Right lung (tissue), 10 donors: ENCODE measurements around the gene KIRREL3. TPM values are rescaled to one million over a fixed set of nuclear protein-coding genes. Genes with fewer than 3 reads are reported as not detected.

ENCODE experiments used
- DNase-seq, 2 donors: peaks; one replicate each; pipeline ENCODE4 v3.0.0-alpha.2; 2013
- long read RNA-seq, 8 donors: transcript quantifications; one replicate each; lab custom pipeline, GENCODE V29; 2026
- polyA plus RNA-seq, 5 donors: library from polyadenylated mRNA; unstranded; fragments of 120-200 nt; gene quantifications; one replicate each; pipeline versions ENCODE4 v1.2.1 to v1.2.3, GENCODE V29; 2013; ENCODE audit warnings: inconsistent platforms in 1 of 5, low replicate concordance in 1 of 5; ENCODE audit not compliant: insufficient read length in 5 of 5, insufficient read depth in 1 of 5

KIRREL3 gene
- polyA plus RNA-seq, result 1 to 10 TPM; 1.1 to 3.0 (median 2.1) TPM
- long read RNA-seq, donor 1, result 0 reads
- long read RNA-seq, donor 2, result 0 reads
- long read RNA-seq, donor 3, result 0 reads
- long read RNA-seq, donor 4, result 0 reads
- long read RNA-seq, donor 5, result 0 reads
- long read RNA-seq, donor 6, result 0 reads
- long read RNA-seq, donor 7, result 0 reads
- long read RNA-seq, donor 8, result 0 reads

DNA sequence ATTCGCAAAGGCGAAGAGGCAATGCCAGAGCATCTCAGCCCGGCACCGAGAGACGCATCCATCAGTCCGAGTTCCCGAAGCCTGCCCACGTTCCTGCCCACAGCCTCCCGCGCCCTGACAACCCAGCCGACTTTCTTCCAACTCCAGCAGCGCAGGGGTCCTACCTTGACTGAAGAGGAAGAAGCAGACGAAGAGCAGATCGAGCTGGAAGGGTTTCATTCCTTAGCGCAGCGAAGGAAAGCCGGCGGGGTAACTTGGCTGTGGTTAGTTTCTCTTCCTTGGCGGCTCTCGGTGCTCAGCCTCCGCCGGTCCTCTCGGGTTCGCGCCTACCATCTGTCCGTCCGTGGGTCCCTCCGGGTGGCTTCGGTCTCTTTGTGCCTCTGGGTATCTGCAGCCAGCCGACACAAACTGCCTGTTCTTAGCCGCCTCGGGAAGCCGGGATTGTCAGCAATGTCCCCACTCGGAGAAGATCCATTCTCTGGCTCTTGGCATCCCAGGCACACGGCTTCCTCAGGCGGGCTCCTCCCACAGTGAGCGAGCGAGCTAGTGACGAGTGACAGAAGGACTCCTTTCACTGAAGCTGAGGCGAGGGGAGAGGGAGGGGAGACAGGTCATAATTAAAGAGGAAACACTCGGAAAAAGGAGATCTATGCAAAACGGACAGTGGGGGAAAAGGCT is at the start of gene KIRREL3:
Gene KIRREL3, minus strand, starts transcription at position 480 of the 678 bp plus-strand sequence.
- no peak for DNase-seq

DNA sequence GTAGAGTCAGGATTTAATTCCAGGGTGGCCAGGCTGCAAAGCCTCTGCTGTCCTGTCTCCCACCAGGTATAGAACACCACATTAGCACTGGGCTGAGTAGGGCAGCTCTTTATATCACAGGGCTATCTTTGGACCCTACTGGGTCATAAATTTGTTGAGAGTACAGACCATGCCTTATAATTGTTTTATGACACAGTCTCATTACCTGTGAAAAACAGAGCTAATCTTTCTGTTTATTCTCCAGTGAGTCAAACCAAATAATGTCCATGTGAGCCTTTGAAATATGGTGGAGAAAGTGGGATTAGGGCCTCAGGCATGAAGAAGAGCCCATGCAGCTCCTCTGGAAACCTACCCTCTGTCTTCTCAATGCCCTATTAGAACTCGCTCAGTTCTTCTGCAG is 49.6 kb upstream of the KIRREL3 start:
- no peak for DNase-seq

DNA sequence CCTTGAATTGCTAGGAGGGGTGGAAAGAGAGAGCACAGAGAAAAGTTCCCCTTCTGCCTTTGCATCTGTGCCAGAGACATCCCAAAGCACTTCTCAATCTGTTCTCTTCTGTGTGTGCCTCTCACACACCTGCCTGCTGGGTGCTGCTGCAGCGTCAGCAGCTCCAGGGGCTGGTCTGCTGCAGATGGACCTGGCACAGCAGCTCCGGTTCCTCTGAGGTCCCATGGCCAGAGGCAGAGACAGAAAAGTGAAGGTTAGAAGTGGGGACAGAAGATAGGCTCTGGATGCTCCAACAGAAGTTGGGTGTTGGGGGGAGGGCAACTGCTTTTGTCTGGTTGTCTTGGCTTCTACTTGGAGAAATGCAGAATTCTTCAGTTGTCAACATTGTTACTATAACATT is 48.9 kb upstream of the KIRREL3 start:
- no peak for DNase-seq

DNA sequence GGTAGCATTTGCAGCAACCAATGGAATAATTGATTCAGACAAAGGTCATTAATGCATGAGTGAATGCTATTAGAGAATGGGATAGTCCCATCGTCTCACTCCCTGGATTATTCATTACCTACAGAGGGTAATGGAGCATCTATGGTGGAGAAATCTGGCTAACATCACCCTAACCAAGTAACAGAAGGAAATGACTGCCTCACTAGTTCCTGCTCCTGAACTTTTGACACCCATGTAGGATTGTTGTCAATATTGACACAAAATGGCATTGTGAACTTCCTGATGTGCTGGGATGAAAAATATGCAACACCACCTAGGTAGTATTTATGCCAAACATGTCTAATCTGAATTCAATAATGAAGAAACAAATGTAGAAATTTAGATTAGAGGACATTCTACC is 44.0 kb upstream of the KIRREL3 start:
- no peak for DNase-seq

DNA sequence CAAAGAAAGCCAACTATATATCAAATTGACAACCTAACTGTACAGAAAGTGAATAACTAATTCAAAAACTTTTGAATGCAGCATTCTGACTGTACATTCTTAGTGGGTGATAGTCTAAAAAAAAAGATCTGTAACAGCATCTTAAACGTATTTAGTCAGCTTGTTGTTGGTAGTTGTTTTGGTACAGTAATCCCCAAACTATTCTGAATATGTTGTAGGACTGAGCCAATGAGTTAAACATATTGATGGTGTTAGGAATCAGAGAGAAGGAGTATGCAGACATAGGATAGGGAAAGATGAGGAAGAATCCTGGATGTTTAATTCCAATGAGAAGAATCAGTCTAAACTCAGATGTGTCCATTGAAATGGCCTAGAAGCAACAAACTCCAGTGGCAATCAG is 41.9 kb upstream of the KIRREL3 start:
- DNase-seq, result no peak

DNA sequence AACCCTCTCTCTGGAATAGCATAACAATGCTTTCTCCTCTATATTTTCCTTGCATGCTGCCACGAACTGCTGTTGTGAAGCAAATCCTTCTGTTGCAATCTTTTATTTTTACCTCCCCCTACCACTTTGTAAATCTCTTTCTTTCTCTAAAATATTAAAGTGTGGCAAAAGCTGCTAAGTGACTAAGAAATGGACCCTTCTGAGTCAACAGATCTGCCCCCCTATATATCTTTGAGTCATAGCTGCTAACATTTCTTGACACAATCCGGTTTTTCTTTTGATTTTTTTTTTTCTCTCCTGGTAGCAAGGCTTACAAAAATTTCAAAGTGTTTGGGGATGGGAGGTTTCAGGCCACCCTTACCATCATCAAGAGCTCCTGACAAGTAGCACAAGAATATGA is 39.0 kb upstream of the KIRREL3 start:
- no peak for DNase-seq

DNA sequence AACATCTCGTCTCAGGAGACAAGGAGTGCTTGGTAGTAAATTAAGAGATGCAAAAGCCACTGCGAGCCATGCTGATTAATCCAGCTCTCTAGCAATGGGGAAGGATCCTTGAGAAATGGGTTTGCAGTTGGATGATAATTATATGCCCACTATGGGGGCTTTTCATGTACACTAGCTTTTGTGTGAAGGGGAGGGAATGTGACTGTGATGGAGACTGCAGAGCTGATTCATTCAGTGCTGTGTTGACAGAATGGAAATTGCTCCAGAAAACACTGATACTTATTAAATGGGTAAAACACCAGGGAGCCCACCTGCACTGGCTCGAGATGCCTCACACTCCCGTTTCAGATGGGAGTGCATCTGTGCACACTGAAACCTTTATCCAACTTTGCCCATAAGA is 37.0 kb upstream of the KIRREL3 start:
- DNase-seq, result no peak

DNA sequence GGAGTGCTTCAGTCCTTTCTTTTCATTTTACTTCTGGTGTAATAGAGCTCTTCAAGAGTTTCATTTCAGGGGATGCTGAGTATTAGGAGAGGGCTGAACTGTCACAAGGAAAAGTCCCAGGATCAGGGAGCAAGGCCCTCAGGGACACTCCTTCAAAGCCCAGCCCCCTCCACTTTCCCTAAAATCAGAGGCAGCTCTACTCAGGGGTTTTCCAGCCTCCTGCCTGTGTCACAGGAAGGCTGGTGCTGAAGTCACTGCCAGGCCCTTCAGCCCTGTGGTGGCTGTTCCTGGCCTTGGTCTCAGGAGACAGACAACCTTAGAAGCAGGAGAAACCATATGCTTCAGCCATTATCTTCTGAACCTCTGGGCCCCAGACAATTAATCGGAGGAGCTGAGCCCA is 36.4 kb upstream of the KIRREL3 start:
- DNase-seq, result peak in 1 of 2 donors; percentile 2

DNA sequence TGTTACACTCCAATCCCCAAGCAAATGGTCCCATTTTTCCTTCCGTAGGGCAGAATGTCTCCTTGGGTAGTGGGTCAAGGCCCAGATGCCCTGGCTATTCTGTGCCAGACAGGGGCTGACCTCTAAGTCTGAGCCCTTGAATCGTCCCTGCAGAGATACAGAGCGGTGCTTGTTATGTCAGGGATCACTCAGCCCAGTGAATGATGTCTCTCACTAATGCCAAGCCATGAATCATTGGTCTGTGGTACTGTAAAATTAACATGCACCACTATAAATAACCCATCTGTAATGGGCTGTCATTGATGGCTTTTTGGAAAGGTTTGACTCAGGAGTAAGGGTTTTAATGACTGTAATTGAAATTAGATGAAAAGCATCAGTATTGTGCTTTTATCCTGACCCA is 35.3 kb upstream of the KIRREL3 start:
- DNase-seq, result no peak

DNA sequence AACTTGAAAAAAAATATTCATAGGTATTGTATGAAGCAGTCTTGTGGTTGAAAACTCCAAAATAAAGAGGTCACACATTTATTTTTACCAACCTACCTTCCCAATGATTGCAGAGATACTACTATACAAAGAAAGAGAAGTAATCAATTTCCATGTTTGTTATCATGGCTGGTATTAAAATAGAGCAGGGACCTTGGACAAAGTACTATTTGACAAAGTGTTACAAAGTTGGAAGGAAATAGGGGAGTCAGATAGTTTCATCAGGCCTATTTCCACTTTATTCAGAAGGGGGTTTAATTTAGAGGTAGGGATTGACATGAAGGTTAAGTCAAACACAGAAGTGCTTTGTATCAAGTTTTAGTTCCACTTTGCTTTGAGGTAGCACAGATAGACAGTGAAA is 34.4 kb upstream of the KIRREL3 start:
- DNase-seq, result no peak

DNA sequence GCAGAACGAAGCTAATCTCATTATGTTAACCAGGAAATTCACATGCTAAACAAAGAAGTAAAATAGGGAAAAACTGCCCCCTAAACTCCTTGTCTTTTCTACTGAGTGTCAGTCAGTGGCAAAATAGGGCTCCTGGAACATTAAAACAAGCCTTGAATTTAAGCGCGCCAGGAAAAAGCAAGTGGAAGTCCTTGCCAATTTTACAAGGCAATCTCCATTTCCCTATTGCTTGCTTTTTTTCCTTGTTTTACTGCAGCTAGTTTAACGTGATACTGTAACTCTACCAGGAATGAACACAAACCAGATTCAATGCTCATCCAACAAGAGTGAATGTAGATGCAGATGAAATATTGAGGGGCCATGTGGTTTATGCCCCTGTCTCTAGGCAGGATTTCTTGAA is 28.1 kb upstream of the KIRREL3 start:
- DNase-seq, result no peak

DNA sequence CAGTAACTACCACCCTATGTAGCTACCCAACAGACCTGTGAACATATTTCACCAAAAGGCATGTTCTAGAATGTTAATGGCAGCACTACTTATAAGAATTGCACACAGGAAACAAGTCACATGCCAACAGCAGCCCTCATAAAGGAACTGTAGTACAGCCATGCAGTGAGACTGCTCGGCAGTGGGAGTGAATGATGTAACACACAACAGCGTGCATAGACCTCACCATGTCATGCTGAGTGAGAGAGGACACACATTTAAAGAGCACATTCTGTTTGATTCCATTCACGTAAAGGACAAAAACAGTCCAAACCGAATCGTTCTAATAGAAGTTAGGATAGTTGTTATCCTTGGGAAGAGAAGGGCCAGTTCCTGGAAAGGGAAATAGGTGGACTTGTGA is 27.2 kb upstream of the KIRREL3 start:
- no peak for DNase-seq

DNA sequence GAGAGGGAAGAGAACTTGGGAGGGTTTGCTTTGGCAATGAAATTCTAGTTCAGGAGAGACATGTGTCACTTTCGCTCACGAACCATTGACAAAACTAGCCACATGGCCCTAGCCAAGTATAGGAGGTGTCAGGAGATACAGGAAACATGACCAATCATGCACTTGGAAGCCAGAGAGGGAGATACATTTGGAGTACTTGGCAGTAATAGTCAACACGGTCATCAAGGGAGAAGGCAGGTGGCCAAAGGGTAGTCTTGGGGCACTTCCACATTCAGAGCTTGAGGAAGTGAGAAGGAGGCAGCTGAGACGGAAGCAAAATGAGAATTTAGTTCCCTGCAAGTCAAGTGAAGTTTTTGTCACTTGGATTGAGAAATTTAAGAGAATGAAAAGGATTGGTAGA is 26.4 kb upstream of the KIRREL3 start:
- no peak for DNase-seq

DNA sequence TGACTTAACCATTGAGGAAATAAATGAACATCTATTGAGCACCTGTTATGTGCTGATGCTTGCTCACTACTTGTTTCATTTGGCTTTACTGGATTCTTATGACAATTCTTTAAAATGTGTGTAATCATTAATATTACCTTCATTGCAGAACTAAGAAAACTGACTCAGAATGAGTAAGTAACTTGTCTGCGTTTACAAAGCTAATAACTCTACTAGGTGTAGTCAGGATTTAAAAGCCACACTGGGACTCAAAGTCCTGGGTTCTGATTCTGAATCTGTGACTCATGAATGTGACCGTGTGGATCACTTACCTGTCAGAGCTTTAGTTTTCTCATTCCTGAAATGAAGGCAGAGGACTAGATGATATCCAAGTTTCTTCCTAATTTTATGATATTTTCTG is 23.4 kb upstream of the KIRREL3 start:
- DNase-seq, result no peak

DNA sequence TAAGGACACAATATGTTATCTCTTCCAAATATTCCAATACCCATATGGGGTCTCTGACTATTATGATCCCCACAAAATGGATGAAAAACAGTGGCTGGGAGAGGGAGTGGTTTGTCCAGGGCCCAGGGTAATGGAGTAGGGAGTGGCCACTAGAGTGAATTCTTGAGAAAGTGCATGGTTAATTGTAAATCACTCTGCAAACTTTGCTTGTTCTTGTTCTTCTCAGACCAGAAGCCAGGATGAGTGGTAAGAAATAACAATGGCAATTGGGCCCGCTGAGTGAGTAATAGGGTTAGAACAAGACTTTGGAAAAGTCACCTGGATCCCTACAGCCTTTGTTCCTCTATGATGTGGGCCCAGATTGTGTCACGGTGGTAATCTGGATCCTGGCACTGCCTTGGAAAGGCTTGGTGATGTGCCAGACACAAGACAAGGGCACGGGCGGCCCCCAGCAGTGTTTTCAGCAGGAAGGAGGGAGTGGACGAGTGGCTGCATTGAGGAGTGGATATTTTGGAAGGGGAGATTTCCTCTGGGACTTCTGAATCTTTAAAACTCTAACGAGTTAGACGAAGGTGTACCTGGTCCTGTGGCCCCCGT is 18.2 kb upstream of the KIRREL3 start:
- DNase-seq, result no peak

DNA sequence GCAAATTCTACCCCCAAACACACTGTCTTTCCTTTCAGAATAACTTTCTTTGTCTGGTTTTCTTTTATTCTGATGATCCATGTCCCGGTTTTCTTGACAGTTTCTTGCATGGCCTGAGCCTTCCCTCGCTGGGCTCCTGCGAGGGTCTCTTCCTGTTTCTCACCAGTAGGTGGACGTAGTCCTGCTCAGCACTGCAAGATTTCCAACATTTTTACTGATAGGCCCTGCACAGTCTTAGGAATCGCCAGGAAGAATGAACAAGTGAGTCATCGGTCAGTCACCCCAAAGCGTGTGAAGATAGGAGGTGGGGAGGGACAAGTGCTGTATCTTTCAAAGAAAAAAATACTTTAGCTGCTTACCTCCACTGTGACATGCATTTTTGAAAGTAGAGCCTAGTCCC is 16.9 kb upstream of the KIRREL3 start:
- DNase-seq, result no peak

DNA sequence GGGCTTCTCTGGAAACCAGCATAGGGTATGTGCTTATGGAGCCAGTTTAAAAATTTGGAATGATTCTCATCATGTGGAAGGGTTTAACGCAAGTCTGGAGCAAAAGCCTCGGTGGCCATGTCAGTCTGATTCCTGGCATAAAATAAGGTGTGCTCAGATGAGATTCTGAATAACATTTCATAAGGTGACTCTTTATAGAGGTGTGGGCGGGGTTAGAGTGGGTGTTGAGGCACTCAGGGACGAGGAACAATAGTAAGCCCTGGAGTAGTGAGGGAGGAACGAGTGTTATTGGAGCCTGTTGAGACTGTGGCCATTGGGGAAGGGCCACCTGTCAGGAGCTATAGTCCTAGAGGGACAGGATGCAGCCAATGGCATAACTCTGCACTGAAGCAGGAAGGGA is 13.0 kb upstream of the KIRREL3 start:
- no peak for DNase-seq

DNA sequence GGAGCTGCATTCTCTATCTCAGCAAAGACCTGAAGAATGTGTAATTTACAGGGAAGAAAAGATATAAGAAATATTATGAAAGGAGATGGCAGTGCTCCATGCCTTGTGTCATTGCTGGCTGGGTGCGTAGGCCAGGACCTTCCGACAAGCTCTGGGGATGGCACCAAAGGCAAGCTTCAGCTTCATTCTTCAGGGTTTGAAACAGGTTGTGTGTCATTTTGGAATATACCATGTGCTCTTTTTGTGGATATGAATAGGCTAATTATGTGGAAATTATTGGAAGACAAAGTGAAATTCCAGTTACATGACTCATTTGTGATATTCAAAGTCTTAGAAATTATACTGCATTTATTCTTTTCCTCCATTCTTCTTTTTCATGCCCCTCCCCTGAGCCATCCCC is 5.7 kb upstream of the KIRREL3 start:
- no peak for DNase-seq

DNA sequence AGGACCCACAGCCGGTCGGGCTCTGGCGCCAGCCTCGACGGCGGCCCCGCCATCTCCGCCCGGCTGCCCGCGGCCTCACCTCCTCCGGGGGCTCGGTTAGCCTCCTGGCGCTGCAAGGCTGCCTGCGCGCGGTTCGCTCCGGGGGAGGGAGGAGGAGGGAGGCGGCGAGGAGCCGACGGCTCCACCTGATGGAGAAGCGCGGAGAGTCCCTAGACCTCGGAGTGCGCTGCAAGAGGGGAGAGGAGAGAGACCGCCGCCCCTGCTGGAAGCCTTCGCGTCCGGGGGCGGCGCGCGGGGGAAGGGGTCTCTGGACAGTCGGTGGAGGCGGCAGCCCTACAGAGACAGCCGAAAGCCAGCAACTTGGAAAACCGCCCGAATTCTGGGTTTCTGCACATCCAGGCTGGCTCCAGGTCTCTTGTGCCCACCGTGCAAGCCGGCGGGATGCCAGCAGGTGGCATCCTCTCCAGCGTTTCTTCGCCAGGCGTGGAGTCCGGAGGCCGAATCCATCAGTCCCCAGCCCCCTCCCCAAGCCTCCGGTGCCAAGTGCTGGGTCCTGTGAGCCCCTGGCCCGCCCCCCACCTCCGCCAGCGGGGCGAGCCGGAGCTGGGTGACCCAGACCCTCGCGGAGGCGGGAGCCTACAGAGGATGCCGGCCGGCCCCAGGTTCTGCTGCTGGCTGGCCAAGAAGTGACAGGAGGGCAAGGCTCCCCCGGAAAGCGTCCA is 2.9 kb upstream of the KIRREL3 start:
- DNase-seq, result peak; percentile 27 to 42

DNA sequence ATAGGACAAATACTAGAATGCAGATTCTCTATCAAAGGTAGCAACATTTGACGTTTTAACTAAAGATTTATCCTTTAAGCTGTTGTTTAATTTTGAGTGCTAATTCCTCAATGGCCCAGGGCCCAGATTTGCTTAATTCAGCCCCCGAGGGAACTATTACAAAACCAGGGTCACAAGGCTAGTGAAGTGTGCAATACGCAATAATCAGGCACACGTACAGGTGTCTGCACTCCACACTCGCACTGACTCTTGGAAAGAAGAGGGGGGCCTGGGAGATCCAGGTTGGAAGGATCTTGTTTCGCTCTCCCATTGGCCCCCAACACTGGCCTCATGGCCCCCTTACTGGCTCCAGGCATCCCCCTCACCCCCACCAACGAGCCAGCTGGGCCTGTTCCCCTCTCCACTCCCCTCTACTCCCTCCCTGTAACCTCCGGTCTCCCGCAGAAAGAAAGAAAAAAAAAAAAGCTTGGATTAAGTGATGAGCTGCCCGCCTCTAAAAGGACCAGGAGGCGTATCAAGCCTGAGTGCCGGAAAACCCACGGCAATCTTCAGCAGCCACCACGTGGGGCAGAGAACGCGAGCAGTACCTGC is 2.2 kb upstream of the KIRREL3 start:
- no peak for DNase-seq

DNA sequence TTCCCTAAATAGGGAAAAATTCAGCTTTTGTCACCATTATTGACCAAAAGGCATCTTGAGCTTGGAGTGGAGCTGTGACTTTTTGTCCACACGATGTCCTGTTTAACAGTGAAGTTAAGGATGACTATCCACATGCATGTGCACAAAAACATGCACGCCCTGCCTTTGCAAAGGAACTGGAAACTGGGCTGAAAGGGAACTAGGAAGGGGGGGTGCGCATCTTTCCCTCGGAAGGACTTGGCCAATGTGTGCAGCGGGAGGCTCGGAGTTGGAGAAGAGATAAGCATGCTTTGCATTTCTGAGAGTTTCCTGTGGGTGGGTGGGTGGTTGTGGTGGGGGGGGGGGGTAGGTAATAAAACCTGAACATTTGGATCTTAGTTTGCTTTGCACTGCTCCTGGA is 411 bp upstream of the KIRREL3 start:
- no peak for DNase-seq

DNA sequence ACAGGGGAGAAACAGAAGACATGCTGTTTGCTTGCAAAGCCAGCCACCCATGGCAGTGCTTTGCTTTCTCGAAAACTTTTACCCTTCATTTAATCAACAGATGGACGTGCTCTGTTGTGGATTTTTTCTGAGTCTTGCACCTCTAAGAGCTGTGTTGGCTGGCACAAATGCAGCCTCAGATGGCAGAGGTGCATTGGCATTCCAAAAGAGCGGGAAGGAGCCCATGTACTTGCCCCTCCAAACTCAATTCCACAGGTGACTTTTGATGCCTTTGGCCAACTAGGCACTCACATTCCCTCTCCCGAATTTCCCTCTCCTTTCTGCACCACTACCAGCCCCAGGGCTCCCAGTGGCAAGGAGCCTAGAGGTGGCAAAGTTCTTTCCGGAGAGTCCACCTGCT is 1.2 kb downstream of the KIRREL3 start:
- DNase-seq, result no peak

DNA sequence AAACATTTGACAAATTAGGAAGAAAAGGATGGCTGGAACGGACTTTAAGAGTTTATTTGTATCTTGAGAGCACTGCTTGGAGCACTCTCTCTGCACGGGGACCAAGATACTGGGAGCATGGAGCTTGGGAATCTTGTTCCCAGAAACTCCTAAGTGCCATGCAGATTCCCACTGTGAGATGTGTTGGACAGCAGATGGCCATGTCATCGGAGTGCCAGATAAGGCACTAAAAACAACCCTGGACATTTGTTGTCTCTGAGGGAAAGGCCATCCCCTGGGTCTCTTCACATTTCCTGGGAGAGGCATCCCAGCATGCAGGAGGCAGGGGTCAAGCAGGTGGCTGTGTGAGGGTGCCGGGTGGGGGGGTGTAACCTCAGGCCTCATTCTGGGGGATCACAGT is 2.9 kb downstream of the KIRREL3 start:
- no peak for DNase-seq
